Endodermal cell (in vitro differentiated cells): Measurements from ENCODE around the gene FAM13A. TPM values are rescaled to one million over a fixed set of nuclear protein-coding genes. Genes with fewer than 3 reads are reported as not detected.

Experiments used
- DNase-seq: peaks from one replicate; pipeline ENCODE4 v3.0.0-alpha.2; 2017
- H3K27ac ChIP-seq: 2 replicates; pipeline ENCODE4 v1.5.1; 2013; ENCODE audit warnings: mild to moderate bottlenecking, low read depth, low read length, moderate library complexity
- H3K27me3 ChIP-seq: 2 replicates; pipeline ENCODE4 v1.6.1; 2013; ENCODE audit warnings: mild to moderate bottlenecking, low read length, moderate library complexity; ENCODE audit not compliant: insufficient read depth, control insufficient read depth, poor library complexity, severe bottlenecking
- H3K36me3 ChIP-seq: 2 replicates; pipeline ENCODE4 v1.7.0; 2013; ENCODE audit warnings: mild to moderate bottlenecking, low read length, moderate library complexity; ENCODE audit not compliant: control insufficient read depth, insufficient read depth
- H3K4me1 ChIP-seq: one replicate; pipeline ENCODE4 v1.7.0; 2013; ENCODE audit warnings: low read length; ENCODE audit not compliant: control insufficient read depth, insufficient read depth
- H3K4me3 ChIP-seq: 2 replicates; pipeline ENCODE4 v1.5.1; 2013; ENCODE audit warnings: mild to moderate bottlenecking, low read length, moderate library complexity
- H3K9ac ChIP-seq: 2 replicates; pipeline ENCODE4 v1.6.1; 2013; ENCODE audit warnings: mild to moderate bottlenecking, low read length, moderate library complexity; ENCODE audit not compliant: poor library complexity, severe bottlenecking; ENCODE audit errors: extremely low read depth
- H3K9me3 ChIP-seq: 2 replicates; pipeline ENCODE4 v1.6.1; 2013; ENCODE audit warnings: mild to moderate bottlenecking, low read length, moderate library complexity; ENCODE audit not compliant: control insufficient read depth
- H3K27ac Mint-ChIP-seq: 2 replicates; pipeline ENCODE4 v1.8.0; 2020; ENCODE audit warnings: mixed read lengths
- H3K27me3 Mint-ChIP-seq: 2 replicates; pipeline ENCODE4 v1.8.0; 2021; ENCODE audit warnings: mild to moderate bottlenecking, mixed read lengths; ENCODE audit not compliant: insufficient read depth
- H3K36me3 Mint-ChIP-seq: 2 replicates; pipeline ENCODE4 v1.8.0; 2020; ENCODE audit warnings: low read depth, mixed read lengths
- H3K4me1 Mint-ChIP-seq: 2 replicates; pipeline ENCODE4 v1.8.0; 2020; ENCODE audit warnings: mixed read lengths
- H3K4me3 Mint-ChIP-seq: 2 replicates; pipeline ENCODE4 v1.8.0; 2020; ENCODE audit warnings: mild to moderate bottlenecking, moderate library complexity, mixed read lengths
- H3K9me3 Mint-ChIP-seq: 2 replicates; pipeline ENCODE4 v1.8.0; 2020; ENCODE audit warnings: mild to moderate bottlenecking, mixed read lengths
- WGBS, 2 experiments: methylation state at CpG; one replicate each; pipeline versions ENCODE4 v1.1.5 to v1.1.7; 2013; ENCODE audit warnings: missing lambda C conversion rate in 2 of 2, mixed read lengths in 1 of 2; ENCODE audit not compliant: insufficient coverage in 1 of 2, insufficient read length in 1 of 2; 5-methylcytosine and 5-hydroxymethylcytosine counted together
- total RNA-seq, 2 donors: library from RNA; stranded (reverse); fragmentation: NEBNext Ultra II Directional in 1 of 2; extraction: Animal tissue kit (Norgen Biotek cat#: 25700) in 1 of 2; gene quantifications; 2 replicates in 1 of 2; 3 replicates in 1 of 2; pipeline ENCODE4 v1.2.1, GENCODE V29; 2021
- TF ChIP-seq, protein P1 (sequence below): fragments of 200-600 bp; sonication (generic); conservative IDR thresholded peaks from 2 replicates; pipeline ENCODE4 v1.5.0; 2021; ENCODE audit warnings: antibody characterized with exemption, mild to moderate bottlenecking

The FAM13A gene
- total RNA-seq, 2 donors from 2014 or later = 13.6 to 17.0 TPM

DNA sequence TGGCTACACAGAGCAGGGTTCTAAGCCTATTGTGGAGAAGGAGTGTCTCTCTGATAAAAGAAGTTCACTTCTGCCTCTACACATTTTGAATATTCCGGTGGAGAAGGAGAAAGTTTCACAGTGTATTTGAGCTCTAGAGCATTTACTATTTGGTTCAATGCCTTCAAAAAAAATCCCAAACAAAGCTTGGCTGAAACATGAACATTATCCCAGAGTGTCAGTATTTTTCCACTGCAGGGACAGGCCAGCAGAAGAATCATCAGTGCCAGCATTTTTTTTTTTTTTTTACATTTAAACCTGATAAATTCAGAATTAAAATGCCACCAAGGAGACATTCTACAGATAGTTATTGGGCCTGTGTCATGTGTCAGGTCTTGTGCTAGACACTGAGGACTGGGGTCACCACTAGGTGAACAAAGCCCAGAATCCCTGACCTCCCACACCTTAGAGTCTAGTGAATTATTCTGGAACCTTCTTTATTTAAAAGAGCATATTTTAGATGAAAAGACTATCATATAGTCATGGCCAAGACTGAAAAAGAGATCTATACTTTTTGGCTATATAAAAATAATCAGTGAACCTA is 311.3 kb downstream of the FAM13A start:
- no peak overlapping the region for H3K9ac ChIP-seq
- Mint-ChIP-seq H3K4me3 (no peak overlapping the region), H3K36me3 (peaks cover 32% of the 10 kb centered on the region), H3K4me1 (no peaks in the 10 kb centered on the region), H3K27me3 (no peaks in the 10 kb centered on the region), H3K9me3 (no peaks in the 10 kb centered on the region), H3K27ac (no peak overlapping the region)
- H3K9me3 ChIP-seq = no peaks in the 10 kb centered on the region
- DNase-seq = no peak
- H3K4me3 ChIP-seq = no peak overlapping the region
- 90% methylated on average over 1 of the region's 1 CpG; no CpG with 5 or more reads in 1 of the 2 experiments for WGBS, 2 experiments
- no peaks in the 10 kb centered on the region for H3K4me1 ChIP-seq
- H3K27ac ChIP-seq = no peak overlapping the region
- TF ChIP-seq, protein P1, sequence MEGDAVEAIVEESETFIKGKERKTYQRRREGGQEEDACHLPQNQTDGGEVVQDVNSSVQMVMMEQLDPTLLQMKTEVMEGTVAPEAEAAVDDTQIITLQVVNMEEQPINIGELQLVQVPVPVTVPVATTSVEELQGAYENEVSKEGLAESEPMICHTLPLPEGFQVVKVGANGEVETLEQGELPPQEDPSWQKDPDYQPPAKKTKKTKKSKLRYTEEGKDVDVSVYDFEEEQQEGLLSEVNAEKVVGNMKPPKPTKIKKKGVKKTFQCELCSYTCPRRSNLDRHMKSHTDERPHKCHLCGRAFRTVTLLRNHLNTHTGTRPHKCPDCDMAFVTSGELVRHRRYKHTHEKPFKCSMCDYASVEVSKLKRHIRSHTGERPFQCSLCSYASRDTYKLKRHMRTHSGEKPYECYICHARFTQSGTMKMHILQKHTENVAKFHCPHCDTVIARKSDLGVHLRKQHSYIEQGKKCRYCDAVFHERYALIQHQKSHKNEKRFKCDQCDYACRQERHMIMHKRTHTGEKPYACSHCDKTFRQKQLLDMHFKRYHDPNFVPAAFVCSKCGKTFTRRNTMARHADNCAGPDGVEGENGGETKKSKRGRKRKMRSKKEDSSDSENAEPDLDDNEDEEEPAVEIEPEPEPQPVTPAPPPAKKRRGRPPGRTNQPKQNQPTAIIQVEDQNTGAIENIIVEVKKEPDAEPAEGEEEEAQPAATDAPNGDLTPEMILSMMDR = peak; percentile 21
- peaks cover 17% of the 10 kb centered on the region for H3K36me3 ChIP-seq
- H3K27me3 ChIP-seq = no peaks in the 10 kb centered on the region

DNA sequence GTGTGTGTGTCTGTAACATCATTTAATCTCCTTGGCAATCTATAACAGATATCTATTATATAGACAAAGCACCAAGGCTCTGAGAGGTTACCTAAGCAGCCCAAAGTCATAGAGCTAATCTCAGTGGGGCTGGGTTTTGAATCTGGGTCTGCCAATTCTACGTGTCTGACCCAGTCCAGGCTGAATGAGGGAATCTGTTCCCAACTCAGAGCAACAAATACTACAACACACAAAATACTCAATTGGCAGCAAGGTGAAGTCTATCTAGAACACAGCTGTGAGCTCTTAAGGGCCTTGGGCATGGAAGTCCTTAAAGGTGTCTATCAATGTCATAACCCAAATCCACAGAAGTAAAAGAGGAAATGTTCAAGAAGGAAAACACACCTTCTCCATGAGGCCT is 311.8 kb downstream of the FAM13A start:
- no peak overlapping the region for H3K27ac Mint-ChIP-seq
- no peaks in the 10 kb centered on the region for H3K9me3 Mint-ChIP-seq
- no peaks in the 10 kb centered on the region for H3K27me3 Mint-ChIP-seq
- H3K4me1 Mint-ChIP-seq = no peaks in the 10 kb centered on the region
- DNase-seq = no peak
- 79% methylated on average over 1 of the region's 1 CpG; no CpG with 5 or more reads in 1 of the 2 experiments for WGBS, 2 experiments
- Histone ChIP-seq H3K36me3 (peaks cover 16% of the 10 kb centered on the region), H3K4me3 (no peak overlapping the region), H3K27ac (no peak overlapping the region), H3K9me3 (no peaks in the 10 kb centered on the region), H3K9ac (no peak overlapping the region), H3K4me1 (no peaks in the 10 kb centered on the region), H3K27me3 (no peaks in the 10 kb centered on the region)
- no peak overlapping the region for H3K4me3 Mint-ChIP-seq
- peaks cover 30% of the 10 kb centered on the region for H3K36me3 Mint-ChIP-seq
- TF ChIP-seq, protein P1 = no peak

DNA sequence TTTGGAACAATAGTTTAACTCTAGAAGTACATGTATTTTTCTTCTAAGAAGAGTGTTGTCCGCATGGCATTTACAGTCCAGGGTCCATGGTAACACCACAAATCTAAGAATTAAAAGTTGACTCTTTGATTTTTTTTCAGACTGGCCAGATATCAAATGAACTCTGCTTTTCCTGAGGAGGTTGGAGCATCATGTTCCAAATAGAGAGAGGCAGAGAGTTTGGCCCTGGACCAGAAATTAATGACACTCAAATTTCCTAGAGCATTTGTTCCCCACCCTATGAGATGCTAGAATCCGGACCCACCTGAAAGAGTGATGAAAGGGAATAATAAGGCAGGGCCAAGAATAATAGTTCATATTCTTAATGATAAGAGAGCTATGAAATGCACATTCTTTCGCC is 312.4 kb downstream of the FAM13A start:
- Mint-ChIP-seq H3K27ac (no peak overlapping the region), H3K36me3 (peaks cover 24% of the 10 kb centered on the region), H3K9me3 (no peaks in the 10 kb centered on the region), H3K4me3 (no peak overlapping the region), H3K4me1 (no peaks in the 10 kb centered on the region), H3K27me3 (no peaks in the 10 kb centered on the region)
- Histone ChIP-seq H3K4me3 (no peak overlapping the region), H3K36me3 (peaks cover 11% of the 10 kb centered on the region), H3K27me3 (no peaks in the 10 kb centered on the region), H3K4me1 (no peaks in the 10 kb centered on the region), H3K9me3 (no peaks in the 10 kb centered on the region), H3K27ac (no peak overlapping the region), H3K9ac (no peak overlapping the region)
- TF ChIP-seq, protein P1 = no peak
- no peak for DNase-seq
- WGBS, 2 experiments = 96 to 100% methylated on average over 3 of the region's 3 CpGs
